Measurements from ENCODE around the gene STX8.
"Not testable (repeated sequence)": the region's sequence is repeated elsewhere in the genome, so short reads cannot be mapped to it uniquely, and the experiment has no call there.

Gene STX8, protein sequence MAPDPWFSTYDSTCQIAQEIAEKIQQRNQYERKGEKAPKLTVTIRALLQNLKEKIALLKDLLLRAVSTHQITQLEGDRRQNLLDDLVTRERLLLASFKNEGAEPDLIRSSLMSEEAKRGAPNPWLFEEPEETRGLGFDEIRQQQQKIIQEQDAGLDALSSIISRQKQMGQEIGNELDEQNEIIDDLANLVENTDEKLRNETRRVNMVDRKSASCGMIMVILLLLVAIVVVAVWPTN

DNA sequence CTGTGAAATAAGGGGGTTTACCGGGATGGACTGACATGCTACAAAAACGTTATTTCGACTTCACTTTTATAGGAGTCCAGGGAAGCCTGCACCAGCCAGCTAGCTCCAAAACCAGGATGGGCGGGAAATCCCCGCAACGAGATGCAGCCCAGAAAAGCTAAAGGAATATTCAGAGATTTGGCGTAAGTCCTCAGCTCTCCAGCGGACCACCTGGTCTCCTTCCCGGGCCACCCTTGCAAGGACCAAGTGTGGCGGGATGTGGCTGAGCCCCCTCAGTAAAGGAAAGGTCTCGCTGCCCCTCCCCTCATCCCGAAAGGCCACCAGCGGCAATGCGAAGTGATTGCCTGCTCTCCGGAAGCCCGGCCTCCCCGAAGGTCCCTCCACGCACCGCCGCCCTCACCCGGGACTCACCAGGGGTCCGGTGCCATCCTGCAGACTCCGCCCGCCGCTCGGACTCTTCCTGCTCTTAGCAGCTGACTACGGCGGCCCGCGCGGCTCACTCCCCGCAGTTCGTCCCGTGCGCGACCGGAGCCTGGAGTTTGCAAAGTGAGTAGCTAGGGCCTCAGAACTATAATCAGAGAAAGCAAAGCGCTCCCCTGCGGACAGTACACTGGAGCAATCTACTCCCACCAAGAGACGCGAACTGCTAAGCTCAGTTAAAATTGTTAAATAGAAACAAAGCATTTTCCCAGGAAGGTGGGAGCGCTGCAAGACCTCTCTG, at the start of gene STX8:
Gene STX8 (minus strand): TSS at position 440 of the 721 bp plus-strand sequence. CDS start 12 bp downstream, at position 428.
- DNase-seq (ENCODE audit: low spot score) (peak; percentile 86), FAIRE-seq (peak; percentile 69)

DNA sequence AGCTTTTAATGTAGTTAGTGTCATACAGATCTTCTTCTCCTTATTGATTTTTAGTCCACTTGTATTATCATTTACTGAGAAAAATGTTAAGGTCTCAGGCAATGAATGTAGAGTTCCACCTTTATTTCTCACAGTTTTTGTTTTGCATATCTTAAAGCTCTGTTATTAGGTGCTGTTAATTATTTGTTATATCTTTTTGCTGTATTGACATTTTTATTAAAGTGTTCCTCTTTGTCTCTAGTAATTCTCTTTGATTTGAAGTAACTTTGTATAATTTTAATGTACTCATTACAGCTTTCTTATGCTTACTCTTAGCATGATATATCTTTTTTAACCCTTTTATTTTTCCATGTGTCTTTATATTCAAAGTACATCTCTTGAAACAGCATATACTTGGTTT, 47.3 kb upstream of the STX8 start:
- DNase-seq (ENCODE audit: low spot score) (no peak), FAIRE-seq (no peak)

DNA sequence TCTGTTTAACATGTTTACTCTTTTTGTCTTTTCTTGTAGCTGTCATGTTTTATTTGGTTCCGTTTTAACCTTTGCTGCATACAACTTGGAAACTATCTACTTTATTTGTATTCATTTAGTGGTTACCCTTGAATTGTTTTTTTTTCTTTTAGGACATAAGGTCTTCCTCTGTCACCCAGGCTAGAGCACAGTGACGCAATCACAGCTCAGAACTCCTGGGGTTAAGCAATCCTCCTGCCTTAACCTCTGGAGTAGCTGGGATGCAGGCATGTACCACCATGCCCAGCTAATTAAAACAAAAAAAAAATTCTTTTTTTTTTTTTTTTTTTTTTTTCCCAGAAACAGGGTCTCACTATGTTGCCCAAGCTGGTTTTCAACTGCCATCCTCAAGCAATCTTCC, 39.9 kb upstream of the STX8 start:
- FAIRE-seq (no peak), DNase-seq (ENCODE audit: low spot score) (no peak)

DNA sequence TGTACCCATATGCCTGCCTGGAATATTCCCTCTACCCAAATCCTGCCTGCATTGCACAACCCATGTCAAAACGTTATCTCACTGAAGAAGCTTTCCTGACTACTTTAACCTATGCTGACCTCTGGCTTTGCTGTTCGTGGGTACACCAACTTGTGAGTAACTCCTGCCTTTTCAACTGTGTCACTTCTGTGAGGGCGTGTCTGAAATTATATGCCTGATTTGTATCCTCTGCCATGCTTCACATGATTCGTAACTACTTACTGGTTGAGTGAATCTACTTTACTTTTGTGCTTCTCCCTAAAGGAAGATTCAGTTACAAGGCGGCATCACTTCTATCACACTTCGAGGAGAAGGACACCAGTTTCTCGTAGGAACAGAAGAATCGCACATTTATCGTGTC, 36.4 kb upstream of the STX8 start:
- peak; percentile 84 for DNase-seq (ENCODE audit: low spot score)
- FAIRE-seq: peak; percentile 97

DNA sequence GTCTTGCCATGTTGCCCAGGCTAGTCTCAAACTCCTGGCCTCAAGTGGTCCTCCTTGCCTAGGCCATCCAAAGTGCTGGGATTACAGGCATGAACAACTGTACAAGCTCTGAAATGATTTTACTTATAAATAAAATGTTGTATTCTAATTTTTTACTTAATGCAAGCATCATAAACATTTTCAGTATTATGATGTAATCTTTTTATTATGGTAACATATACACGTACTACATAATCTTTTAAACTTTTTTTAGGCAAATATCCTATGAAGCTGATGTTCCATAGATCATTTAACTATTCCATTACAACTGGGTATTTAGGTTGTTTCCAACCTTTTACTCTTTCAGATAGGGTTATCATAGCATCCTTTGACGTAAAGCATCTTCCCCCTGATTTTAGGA, 35.9 kb upstream of the STX8 start:
- DNase-seq (ENCODE audit: low spot score): no peak
- no peak for FAIRE-seq

DNA sequence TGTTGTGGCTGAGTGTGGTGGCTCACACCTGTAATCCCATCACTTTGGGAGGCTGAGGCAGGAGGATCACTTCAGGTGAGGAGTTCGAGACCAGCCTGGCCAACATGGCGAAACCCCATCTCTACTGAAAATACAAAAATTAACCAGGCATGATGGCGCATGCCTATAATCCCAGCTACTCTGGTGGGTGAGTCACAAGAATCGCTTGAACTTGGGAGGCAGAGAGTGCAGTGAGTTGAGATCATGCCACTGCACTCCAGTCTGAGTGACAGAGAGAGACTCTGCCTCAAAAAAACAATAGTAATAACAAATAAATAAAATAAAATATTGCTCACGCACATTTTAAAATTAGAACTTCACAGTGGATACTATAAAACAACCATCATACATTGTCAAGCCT, 31.4 kb upstream of the STX8 start:
- not testable (repeated sequence) for FAIRE-seq

DNA sequence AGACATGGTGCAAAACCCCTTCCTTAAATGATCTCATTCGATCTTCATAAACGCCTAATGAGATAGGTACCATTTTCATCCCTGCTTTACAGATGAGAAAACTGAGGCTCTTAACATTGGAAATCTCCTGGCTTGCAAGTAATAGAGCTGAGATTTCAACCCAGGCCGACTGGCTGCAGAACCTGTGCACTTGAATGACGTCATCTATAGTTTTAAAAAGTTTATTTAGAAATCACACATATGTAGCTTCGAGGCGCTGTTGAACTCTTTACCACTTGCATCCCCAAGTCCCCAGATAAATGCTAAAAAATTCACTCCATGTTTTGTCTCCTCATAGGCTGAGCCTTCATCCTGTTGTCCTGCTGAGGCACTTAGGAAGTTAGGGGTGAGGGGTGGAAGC, 30.8 kb upstream of the STX8 start:
- no peak for FAIRE-seq
- DNase-seq (ENCODE audit: low spot score): no peak

More for the DNA sequence above, 31.4 kb upstream of the STX8 start:
- DNase-seq (ENCODE audit: low spot score): not testable (repeated sequence)

DNA sequence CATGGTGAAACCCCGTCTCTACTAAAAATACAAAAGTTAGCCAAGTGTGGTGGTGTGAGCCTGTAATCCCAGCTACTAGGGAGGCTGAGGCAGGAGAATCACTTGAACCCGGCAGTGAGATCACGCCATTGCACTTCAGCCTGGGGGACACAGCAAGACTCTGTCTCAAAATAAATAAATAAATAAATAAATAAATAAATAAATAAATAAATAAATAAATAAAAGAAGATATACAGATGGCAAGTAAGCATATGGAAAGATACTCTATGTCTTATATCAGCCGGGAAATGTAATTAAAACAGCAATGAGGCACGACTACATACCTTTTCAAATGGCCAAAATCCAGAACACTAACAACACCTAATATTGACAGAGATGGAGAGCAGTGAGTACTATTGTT, 29.0 kb upstream of the STX8 start:
- not testable (repeated sequence) for DNase-seq (ENCODE audit: low spot score); FAIRE-seq

DNA sequence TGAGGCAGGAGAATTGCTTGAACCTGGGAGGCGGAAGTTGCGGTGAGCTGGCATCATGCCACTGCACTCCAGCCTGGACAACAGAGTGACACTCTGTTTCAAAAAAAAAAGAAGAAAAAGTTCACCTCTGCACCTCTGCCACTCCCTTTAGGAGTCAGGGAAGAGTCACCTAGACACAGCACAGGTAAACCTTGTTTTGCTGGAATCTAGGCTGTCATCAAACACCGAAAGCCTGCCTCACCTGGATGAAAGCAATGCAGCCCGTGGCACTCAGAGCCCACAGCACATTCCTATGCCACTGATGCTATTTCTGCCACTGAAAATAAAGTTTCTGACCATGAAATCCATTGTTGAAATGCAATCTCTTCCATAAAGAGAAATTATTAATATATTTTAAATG, 23.0 kb upstream of the STX8 start:
- no peak for DNase-seq (ENCODE audit: low spot score)
- no peak for FAIRE-seq

DNA sequence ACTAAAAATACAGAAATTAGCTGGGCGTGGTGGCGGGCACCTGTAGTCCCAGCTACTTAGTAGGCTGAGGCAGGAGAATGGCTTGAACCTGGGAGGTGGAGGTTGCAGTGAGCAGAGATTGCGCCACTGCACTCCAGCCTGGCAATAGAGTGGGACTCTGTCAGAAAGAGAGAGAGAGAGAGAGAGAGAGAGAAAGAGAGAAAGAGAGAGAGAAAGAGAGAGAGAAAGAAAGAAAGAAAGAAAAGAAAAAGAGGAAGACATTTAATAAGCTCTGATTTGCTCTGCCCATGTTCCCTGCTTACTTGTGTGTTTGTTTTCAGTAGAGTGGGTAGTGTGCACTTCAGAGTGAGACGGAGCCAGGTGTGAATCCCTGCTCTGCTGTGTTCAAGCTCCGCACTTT, 22.0 kb upstream of the STX8 start:
- DNase-seq (ENCODE audit: low spot score); FAIRE-seq: not testable (repeated sequence)

DNA sequence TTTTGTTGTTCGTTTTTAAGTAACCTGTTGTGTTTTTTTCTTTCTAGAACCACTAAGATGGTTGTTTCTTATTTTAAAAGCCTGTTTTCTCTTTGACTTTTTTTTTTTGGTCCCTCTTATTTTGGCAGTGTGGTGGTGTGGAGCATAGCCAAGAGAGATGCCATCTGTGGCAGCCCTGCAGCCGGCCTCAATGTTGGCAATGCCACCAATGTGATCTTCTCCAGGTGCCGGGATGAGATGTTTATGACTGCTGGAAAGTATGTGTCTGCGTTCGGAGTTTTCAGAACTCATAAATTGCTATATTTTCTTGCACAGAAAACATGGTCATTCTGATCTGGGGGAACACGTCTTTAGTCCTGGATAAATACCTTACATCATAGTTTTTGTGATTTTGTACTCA, 18.4 kb upstream of the STX8 start:
- DNase-seq (ENCODE audit: low spot score) (no peak), FAIRE-seq (no peak)

DNA sequence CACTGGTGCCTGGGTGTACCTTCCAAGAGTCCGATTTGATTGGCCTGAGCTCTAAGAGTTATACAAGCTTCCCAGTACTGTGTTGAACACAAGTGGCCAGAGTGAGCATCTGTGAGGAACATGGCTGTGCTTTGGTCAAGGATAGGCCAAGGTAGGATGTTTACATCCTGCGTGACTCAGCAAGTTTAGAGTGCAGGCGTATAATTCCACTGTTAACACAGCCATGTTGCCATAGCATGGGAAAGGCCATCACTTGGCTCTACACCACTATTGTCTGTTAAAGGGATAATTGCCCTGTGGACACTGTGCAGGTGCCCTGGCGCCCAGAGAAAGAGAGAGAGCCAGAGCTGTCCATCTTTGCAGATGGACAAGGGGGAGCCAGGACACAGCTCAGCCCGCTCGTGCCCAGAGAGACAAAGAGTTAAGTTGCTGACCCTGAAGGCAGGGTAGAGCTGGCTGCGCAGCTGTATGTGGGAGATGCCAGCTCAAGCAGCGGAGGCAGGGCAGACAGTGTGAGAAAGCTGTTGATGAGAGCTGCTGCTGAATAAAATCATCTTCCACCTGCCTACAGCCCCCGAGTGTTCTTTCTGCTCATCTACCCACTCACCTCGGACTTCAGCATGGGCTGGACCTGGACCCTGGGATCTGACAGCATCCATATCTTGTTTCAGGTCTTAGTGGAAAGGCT, 12.5 kb upstream of the STX8 start:
- FAIRE-seq (no peak), DNase-seq (ENCODE audit: low spot score) (no peak)

DNA sequence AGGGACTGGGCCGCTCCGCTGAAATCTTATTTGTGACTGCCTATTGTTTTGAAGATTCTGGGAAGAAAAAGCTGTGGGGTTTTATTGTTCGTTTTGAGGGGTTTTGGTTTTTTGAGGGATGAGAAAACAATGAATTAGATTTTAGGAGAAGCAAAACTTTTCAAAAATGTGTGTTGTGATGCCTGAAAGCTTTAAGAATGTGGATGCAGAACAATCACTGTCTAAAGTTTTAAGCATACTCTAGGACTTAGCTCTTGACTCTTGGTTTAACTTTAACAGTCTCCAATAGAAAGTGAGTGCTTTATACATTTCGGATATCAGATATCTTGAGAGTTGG, 1.7 kb upstream of the STX8 start:
- DNase-seq (ENCODE audit: low spot score): no peak
- FAIRE-seq: no peak

DNA sequence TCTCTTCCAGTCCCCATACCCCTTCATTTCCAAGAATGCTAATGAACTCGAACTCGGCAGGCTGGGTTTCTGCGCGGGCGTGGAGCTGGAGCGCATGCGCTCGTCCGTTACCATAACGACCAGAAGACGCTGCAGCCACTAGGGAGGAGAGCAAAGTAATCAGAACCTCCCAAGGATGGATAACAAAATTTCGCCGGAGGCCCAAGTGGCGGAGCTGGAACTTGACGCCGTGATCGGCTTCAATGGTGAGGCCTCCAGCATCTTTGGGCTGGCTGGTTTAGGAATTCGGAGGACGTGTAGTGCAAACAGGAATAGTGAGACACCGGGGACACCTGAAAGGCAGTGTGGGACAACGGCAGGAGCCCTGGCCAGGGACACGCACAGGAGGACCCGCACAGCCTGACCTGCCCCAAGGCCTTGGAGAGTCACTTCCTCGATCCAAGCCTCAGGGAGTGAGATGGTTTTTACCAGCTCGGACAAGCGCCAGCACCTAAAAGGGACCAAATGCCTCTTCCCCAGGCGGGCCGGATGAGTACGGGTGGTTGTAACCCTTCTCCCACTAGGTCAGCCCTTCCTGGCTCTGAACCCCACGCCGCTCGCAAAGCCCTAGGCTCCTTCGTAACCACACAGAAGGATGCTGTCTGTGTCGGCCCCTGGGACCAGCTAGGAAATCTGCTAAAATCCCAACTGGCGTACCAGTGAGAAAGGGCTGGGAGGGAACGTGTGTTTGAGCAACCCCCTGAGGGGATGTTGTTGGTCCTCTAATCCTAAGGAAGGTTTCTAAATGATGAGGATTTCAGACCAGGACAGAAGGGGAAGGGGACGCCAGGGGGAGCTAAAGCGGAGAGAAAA, 1.1 kb upstream of the STX8 start, which contains the start of gene CFAP52:
Gene CFAP52 (plus strand): TSS at position 122 of the 852 bp plus-strand sequence. CDS start 54 bp downstream, at position 176.
- FAIRE-seq: no peak
- peak; percentile 17 for DNase-seq (ENCODE audit: low spot score)

DNA sequence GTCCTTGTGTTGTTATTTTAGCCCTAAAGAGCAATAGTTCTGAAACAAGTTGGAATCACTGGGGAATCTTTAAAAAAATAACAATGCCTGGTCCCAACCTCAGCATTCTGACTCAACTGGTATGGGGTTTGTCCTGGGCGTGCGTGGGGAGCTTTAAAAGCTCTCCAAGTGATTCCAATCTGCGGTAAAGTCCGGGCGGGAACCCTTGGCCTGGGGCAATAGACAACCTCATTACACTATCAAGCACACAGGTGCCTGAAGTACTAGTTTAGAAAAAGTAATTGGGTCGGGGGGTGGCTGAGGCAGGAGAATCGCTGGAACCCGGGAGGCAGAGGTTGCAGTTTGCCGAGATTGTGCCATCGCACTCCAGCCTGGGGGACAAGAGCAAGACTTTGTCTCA, 4.4 kb downstream of the STX8 start:
- DNase-seq (ENCODE audit: low spot score): no peak
- FAIRE-seq: no peak

DNA sequence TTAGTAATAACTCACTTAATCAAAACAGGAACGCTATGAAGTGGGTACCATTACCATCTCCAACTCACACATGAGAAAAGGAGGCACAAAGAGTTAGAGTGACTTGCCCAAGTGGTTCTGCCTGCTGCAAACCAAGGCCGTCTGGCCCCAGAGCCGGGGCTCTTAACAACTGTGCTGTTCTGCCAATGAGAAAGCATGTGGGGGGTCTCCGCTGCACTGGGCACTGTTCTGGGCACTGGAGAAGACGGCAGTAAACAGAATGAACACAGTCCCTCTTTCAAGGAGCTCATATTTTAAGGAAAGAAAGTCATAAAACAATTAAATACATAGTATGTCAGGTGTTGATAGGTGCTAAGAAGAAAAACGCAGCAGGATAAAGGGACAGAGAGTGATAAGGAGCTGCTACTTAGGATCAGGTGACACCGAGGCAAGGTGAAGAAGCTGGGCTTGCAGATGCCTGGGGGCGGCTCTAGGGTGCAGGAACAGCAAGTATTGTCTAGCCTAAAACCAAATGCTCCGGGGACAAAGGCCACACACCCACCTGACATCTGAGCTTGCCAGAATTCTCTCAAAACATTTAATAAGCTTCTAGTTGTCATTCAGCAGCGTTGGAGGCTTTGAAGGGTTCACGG, 6.5 kb downstream of the STX8 start:
- DNase-seq (ENCODE audit: low spot score) (no peak), FAIRE-seq (no peak)

DNA sequence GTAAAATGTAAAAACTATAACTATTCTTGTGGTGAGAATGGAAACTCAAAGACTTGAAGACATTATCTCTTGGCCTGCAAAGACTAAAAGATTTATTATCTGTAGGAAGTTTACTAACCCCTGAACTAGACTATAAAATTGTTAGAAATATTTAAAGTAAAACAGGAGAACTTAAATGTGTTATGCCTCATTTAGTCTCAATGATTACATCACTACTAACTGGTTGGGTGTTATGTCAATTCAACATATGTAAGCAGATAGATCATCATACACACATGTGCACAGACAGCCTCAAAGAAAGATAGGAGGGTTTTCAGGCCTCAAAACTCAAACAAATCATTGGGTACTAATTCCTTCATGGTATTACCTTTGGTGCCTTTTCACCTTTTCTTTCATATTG, 7.6 kb downstream of the STX8 start:
- DNase-seq (ENCODE audit: low spot score): no peak
- FAIRE-seq: no peak

DNA sequence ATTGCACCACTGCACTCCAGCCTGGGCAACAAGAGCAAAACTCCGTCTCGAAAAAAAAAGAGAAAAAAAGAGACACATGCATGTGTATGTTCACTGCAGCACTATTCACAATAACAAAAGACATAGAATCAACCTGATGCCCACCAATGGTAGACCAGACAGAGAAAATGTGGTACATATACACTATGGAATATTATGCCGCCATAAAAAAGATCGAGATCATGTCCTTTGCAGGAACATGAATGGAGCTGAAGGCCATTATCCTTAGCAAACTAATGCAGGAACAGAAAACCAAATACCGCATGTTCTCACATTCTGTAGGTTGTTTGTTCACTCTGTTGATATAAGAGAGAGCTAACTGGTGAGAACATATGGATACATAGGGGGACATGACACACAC, 8.9 kb downstream of the STX8 start:
- DNase-seq (ENCODE audit: low spot score); FAIRE-seq: not testable (repeated sequence)

DNA sequence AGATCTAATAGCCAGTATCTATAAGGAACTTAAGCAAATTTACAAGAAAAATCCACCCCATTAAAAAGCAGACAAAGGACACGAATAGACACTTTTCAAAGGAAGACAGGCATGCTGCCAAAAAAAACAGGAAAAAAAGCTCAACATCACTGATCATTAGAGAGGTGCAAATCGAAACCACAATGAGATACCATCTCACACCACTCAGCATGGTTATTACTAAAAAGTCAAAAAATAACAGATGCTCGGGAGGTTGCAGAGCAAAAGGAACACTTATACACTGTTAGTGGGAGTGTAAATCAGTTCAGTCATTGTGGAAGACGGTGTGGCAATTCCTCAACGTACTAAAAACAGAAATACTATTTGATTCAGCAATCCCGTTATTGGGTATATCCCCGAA, 9.6 kb downstream of the STX8 start:
- DNase-seq (ENCODE audit: low spot score) (no peak), FAIRE-seq (no peak)

DNA sequence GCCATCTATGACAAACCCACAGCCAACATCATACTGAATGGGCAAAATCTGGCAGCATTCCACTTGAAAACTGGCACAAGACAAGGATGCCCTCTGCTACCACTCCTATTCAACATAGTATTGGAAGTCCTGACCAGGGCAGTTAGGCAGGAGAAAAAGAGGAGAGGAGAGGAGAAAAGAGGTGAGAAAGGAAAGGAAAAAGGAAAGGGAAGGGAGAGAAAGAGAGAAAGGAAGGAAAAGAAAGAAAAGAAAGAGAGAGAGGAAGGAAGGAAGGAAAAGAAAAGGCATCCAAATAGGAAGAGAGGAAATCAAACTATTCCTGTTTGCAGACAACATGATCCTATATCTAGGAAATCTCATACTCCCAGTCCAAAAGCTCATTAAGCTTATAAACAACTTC, 11.5 kb downstream of the STX8 start:
- no peak for FAIRE-seq
- DNase-seq (ENCODE audit: low spot score): no peak

DNA sequence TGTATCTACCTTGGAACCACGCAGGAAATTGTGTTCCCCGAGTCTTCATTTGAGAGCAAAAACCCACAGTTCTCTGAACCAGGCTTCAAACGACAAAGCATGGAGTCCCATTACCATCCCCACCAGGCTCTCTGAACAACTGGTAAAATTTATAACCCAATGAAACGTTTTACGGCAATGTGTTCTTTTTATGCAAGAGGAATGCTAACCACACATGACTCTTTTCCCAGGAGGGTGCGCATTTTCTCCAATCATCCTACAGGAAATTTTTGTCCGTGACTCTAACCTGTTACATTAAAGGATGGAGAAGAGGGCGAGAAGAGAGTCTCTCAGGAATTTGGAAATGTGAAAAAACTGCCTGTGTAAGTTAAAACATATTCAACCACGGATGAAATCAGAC, 17.8 kb downstream of the STX8 start:
- DNase-seq (ENCODE audit: low spot score) (no peak), FAIRE-seq (no peak)
